ENCODE measurements around the gene VPS13D.

- TF ChIP-seq POLR2AphosphoS5 (IDR thresholded peaks at IDR 0.05) (no peak), CTCF (IDR thresholded peaks at IDR 0.05) (no peak)
These were observed 112.7 kb downstream of the VPS13D start for GRCh38 chr1:12342401-12343003.
